Renal pelvis (tissue), 4 donors: ENCODE results near the gene SLC6A3. TPM values are rescaled to one million over a fixed set of nuclear protein-coding genes. Genes with fewer than 3 reads are reported as not detected.
"Not testable (repeated sequence)": the region's sequence is repeated elsewhere in the genome, so short reads cannot be mapped to it uniquely, and the experiment has no call there.

ENCODE experiments used
- DNase-seq: peaks from one replicate; pipeline ENCODE4 v3.0.0-alpha.2; 2013
- polyA plus RNA-seq, 3 donors: library from polyadenylated mRNA; unstranded; fragments of 120-200 nt; gene quantifications; one replicate each; pipeline ENCODE4 v1.2.1, GENCODE V29; 2013; ENCODE audit not compliant: insufficient read length in 3 of 3

Gene SLC6A3
- polyA plus RNA-seq, 3 donors, result 0.15 to 0.40 (median 0.21) TPM

DNA sequence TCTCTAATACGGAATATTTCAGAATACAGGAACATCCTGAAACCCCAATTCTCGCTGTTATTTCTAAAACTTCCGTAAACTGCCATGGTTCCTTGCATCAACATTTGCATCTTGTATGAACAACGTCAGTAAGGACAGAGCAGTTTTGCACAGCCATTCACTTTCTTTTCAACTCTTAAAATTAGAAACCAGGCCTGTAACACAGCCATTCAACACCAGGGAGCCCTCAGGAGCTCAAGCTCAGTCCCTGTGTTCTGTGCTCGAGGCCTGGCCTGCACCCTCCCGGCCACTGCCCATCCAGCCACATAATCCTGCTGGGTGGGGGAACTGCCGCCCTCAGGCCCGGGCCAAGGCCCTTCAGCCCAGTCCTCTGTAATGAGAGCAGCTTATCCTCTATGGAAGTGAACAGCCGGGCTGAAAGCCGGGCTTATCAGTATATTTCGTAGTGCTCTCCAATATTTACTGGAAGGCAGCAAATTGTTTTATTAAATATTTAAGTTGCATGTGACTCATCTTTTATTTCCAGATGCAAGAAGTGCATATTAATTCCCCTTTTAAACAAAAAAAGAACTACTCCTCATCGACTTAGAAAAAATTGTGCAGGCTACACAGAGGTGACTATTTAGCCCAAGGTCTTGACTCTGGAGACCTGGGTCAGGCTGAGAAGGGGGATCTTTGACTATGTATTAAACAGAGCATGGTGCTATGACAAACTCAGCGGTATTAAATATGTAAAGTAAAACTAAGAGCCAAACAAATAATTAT lies 33.2 kb upstream of the SLC6A3 start:
- no peak for DNase-seq

DNA sequence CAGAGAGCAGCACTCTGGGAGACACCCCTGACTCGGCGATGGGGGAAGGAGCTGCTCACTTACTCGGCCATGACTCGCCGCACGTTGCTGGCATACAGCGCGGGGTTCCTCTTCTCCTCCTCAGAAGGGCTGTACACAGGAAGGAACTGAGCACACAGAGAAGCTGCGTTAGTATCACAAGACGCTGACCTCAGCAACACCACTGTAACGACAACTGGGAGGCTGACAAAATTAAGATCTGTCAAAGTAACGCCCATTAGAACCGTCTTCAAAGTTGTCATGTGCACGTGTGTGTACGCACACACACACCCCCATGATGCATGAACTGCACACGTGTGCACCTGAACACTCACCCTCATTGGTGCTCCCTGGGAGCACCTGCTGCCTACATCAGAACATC lies 32.1 kb upstream of the SLC6A3 start:
- no peak for DNase-seq

DNA sequence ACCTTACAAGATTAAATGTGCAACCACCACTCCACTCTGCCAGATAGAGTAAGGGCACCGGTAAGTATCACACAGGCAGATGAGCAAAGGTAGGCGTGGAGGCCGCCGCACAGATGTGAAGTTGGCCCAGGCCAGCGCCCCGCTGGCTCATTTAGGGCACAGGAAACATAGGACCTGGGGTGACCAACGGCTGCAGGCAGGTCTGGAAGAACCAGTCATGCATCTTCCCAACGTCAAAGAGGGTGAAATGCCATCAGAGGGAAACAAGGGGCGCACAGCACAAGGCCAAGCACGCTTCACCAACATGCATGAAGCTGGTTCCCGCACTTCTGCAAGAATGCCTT lies 31.7 kb upstream of the SLC6A3 start:
- no peak for DNase-seq

DNA sequence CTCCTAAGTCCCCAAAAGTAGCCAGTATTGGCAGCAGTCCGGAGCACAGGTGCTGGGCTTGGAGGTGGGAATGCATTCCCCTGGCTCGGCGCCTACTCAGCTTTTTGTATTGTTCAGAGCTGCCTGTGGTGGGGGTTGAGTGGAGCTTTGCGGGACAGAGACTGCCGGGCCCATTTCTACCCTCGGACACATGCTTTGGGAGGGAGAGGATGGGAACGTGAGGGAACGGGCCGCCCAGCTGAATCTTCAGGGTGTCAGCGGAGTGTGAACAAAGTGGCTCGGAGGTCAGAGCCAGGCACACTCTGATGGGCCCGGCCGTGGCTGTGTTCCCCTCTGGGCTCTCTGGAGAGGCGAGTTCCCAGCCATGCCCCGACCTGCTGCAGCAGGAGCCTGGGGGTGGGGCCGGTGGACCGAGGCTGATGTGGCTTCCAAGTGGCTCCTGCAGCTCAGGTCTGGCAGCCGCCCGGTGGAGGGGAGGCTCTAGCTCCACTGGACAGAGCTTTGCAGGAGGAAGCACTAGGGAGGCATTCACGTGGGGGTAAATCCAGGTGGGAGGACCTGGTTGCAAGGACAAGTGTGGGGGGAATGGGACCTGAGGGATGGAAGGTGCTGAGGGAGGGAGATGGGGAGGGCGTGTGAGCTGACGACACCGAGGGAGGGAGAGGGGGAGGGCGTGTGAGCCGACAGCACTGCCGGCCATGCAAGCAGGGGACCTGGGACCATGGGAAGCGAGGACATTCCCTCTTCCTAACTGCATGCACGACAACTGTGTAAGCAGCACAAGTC lies 31.1 kb upstream of the SLC6A3 start:
- no peak for DNase-seq

DNA sequence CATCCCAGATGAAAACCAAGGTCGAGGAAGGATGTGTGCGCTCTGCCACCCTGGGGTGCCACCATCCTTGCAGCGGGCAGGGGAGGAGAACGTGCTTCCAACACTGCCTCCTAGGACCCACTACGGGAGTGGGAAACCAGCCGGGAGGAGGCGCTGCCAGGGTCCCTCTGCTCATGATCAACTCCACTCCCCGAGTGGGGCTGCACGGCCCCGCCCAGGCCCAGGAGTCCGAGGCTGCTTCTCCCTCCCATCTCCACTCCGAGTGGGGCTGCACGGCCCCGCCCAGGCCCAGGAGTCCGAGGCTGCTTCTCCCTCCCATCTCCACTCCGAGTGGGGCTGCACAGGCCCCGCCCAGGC lies 30.3 kb upstream of the SLC6A3 start:
- not testable (repeated sequence) for DNase-seq

DNA sequence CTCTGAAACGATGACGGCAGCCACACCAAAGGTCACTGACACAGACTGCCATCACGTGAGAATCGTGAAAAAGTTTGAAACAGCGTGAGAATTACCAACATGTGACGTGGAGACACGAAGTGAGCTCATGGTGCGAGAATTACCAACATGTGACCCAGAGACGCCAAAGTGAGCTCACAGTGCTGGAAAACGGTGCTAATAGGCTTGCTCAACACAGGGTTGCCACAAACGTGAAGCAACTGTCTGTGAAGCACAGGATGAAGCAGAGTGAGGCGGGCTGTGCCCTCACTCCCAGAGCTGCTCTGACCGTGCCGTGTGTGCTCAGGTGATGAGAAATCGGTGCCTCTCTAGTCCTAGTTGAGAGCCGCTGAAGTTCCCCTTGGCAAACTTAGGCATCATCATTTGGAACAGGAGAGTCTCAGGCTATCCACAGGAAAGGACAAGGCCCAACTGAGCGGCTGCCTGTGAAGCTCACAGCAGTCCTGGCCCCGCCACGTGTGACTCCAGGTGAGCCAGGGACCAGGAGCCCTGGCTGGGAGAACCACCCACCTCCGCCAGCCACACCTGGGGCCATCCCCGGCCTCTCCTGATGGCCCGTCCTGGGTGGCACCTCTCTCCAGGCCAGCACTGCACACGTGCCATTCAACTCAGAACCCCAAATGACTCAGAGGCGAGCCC lies 29.8 kb upstream of the SLC6A3 start:
- no peak for DNase-seq

DNA sequence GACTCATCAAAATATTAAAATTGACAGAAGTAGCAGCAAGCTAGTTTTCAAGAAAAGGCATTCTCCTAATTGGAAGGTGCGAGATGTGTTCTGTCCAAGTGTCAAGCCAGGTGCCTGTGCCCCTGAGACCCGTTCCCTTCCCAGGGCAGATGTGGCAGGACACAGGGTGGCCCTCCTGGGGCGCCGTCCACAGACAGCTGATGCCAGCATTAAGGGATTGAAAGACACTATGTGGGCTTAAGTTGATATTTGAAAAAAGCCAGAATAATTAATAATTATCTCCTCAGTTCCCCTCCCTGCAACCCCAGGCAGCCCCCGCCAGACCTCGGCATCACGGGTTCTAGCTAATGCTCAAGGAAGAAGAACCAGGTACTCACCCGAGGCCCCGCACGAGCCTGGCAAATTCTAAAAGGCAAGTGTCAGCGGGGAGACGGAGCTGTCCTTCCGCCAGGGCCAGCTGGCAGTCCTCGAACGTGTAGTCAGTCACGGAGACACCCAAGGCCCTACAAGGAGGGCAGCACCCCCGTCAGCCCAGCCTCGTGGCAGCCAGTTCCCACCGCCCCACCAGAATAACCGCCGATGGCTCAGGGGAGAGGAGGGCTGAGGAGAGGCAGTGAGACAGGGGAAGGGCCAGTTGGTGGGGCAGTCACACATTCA lies 29.1 kb upstream of the SLC6A3 start:
- no peak for DNase-seq

DNA sequence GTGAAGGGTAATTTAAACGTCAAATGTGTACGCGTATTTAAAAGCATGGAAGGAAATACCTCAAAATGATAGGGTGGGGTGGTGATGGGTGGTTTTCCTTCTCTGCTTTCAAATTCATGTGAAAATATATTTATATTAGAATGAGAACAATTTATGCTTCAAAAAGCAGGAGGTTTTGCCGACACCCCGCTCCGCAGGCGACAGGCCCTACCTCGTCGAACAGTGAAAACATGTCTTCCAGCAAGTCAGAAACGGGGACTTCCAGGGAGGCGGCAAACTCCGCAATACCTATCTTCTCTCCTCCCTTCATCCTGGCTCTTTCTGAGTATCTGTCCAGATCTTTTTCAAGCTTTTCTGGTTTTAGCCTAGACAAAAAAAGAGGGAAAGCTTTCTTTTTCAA lies 28.5 kb upstream of the SLC6A3 start:
- no peak for DNase-seq

DNA sequence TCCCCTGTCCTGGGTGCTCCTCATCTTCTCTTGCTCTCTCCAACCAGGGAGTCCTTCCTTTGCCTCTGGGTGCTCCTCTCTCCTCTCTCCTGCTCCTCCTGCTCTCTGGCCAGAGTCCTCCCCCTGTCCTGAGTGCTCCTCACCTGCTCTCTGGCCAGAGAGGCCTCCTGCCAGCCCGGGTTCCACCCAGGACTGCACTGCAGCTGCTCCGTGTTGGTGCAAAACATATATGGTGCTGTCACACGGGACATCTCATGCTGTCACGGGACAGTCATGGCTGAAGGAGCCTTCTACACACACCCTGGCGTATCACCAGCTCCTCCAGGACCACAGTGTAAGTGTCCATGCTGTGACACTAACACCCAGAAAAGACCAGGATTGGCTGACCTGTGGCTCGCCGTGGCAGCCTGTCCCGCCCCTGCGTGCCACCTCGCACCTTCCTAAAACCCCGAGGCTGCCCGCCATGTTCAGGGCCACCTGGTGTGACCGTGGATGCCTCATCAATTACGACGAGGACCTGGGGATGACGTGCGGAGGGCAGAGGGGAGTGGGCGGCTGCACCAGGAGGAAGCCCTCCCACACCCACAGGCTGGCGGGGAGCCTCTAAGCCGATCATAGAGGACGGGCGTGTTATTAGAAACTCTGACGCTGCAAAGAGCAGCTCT lies 27.9 kb upstream of the SLC6A3 start:
- no peak for DNase-seq

DNA sequence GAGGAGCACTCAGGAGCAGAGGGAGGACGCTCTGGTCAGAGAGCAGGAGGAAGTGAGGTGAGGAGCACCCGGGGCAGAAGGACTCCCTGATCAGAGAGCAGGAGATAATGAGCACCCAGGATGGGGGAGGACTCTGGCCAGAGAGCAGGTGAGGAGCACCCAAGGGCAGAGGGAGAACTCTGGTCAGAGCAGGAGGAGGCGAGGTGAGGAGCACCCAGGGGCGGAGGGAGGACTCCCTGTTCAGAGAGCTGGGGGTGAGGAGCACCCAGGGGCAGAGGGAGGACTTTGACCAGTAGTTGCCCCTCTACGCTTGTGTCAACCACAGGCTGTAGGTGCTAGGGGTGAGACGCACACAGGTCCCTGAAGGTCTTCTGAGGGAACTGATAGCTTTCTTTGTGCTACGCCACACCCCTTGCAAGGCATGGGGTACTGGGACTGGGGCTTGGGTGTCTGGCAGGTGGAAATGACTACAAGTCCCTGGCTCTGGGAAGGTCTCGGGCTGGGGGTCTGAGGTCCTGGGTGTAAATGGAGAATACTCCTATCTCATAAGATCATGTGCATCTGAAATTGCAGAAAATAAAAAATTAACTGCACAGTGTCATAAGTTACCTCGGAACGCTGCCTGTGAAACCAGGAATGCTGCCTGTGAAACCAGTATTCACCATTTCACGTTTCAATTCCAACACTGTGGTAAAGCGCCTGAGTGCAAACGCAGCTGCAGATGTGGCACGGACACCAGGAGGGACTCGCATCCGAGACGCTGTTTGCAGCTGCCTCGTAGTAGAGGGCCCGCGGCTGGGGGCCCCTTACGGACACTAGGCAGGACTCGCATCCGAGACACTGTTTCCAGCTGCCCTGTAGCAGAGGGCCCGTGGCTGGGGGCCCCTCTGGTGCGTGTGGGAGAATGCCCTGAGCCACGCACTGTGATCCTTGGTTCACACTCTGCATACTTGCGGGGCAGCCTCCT lies 27.0 kb upstream of the SLC6A3 start:
- DNase-seq, result no peak

DNA sequence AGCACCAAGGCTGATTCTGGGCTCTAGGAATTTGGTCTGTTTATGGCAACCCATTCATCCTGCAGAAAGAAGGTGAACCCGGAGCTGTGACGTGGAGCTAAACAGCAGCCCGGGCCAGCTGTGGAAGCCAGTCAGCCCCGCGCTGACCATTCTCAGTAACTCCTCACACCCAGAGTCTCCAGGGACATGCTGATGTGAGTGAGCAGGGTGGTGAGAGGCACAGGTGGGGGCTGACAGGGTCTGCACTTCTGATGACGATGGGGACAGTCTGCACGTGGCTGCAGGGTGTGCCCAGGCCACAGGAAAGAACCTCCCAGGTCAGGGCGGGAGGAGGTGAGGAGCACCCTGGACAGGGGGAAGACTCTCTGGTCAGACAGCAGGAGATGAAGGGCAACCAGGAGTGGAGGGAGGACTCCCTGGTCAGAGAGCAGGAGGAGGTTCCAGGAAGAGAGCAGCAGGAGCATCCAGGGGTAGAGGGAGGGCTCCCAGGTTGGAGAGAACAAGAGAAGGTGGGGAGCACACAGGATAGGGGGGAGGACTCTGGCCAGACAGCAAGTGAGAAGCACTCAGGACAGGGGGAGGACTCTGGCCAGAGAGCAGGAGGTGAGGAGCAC lies 26.1 kb upstream of the SLC6A3 start:
- no peak for DNase-seq

DNA sequence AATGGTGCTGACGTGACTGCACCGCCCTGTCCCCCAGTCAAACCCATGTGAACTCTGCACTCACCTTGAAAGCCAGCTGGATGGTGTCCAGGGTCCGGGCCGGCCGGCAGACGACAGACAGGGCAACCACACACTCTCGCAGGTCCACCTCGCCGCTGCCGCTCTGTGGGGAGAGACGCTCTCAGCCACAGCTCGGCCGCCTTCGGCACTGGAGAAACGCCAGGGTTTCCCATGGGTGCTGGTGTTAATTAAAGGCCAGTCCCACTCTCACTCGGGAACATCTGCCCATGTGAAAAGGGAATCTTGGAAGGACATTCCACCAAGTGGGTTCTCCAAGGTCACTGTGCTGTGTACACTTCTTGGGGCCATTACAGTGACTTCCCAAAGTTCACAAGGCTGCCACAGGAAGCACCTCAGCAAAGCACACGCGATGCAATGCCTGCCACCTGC lies 25.5 kb upstream of the SLC6A3 start:
- DNase-seq, result no peak

DNA sequence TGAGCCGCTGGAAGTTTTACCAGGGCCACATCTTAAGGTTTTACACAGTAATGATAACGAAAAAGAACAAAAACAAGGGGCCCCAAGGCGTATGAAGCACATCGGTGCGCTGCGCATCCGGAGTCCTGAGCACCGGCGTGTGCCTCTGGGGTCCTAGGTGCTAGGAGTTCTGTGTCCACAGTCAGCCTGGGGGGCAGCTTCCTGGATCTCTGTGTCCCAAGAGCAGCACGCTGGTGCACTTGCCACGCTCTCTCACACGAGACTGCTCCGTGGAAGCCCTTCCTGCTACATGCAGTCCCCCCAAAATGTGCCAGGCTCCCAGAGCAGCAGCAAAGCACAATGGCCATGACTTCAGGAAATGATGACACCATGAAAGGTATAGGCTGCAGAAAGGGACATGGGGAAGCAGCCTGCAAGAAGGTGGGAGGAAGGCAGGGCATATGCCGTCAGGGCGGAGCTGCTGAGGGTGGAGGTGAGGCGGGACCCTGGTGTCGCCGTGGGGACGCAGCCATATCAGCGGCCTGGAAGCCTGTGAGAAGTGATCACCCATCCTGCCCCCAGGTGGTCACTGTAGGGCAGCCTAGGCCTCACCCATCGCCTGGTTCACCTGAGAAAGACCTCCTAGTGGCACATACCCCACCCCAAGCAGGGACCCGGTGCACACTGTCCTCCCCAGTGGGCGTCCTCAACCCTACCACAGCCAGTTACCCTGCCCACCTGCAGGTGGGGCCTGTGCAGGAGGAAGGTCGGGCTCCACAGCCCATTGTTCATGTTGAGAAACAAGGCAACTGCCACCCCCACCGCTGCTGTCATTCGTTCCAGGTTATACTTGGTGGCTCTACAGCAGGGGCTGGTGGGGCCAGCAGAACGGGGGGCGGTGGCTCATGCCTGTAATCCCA lies 23.6 kb upstream of the SLC6A3 start:
- no peak for DNase-seq

DNA sequence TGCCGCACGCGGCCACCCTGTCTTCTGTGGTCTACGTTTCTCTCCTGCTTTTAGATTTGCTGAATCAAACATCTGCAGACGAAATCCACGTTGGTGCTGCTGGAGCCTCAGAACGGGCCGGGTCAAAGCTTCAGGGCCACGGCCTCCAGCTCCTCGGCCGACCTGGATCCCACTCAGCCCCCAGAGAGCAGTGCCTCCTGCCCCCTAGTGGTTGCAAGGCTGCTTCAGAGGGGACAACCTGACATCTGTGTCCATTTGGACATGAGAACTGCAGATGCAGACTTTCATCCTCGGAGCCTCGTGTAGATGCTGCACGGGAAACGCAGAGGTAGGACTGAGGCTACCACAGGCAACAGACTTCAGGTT lies 23.0 kb upstream of the SLC6A3 start:
- no peak for DNase-seq

DNA sequence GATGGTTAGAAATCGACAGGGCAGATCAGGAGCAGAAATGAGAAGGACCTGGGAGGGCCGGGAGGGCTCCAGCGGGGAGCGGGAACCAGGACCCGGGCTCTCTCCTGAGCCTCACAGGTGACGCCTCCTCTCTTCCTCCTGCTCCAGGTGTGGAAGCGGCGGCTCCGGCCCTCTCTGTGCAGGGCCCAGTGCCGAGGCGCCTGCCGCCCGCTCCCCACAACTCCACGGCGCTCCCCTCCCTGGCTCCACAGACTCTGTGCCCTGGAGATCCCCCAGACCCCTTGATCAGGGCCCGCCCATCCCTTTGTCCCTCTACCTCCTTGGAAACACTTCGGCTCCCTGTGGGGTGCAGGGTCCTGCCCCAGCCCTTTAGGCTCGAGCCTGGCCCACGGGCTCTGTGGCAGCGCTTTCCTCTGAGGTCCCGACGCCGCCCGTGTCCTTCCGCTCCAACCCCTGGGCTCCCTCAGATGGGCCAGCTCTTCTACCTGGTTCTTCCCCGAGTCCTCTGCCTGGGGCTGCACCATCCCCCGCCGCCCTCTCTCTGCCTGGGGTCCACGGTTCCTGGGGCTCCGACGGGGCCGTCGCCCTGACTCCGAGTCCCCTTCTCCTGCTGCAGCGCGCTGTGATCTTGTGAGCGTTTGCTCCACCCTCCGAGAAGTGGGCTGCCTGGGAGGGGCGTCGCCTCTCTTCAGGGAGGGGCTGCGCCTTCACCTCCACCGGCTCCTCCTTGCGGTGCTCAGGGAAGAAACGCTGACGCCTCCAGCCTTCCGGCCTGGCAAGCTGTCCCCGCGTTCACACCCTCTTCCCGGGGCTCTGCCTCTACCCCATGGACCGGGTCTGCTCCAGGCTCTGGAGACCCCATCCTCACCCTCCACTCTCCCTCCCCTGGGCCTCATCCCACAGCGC lies 22.4 kb upstream of the SLC6A3 start:
- no peak for DNase-seq

DNA sequence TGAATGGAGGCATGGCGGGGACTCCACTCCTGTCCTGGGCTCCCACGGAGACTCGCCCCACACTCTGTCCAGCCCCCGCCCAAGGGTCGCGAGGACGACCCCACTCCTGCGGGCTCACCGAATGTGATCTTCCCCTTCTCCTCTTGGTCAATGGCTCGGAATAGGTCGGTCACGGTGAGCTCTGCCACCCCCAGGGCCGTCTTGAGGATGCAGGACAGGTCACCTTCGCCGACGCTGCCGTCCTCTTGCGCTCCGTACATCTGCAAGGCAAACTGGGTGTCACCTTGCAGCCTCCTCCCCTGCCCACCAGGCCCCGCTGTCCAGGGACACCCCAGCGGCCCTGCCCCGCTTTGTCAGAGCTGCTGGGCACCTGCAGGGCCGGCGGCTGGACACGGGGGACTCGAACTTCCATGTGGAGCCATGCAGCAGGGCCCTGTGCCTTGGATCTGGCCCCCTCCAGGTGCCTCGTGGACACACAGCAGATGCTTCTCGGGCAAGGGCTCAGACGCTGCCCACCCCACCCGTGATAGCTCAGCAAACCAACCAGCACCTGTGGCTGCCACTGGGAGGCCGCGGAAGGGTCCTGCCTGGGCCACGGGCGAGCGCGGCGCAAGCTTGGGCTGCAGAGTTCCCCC lies 21.5 kb upstream of the SLC6A3 start:
- DNase-seq, result no peak

DNA sequence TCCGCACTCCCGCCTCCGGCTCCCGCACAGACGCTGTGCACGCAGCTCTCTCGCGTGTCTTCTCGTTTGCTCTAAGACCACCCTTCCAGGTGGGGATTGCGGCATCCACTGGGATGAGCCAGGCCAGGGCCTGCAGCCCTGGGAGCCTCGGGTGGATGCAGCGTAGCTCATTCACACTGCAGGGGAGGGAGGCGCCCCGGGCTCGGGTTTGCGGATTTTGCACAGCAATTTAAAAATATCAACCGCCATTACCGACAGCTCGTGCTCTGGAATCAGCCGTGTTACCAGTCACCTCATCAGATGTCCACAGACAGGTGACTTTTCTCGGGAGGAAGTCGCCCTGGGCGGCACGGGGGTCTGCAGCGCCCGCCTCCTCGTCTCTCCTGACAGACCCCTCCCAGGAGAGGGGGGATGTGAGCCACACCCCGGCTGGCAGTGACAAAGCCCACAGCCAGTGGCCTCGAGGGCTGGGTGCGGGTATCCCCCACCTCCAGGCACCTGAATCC lies 20.8 kb upstream of the SLC6A3 start:
- DNase-seq, result no peak
